H9 (cell line): Measurements from ENCODE around the gene SRRD. TPM values are rescaled to one million over a fixed set of nuclear protein-coding genes. Genes with fewer than 3 reads are reported as not detected.

Experiments used
- DNase-seq: peaks from one replicate; pipeline ENCODE4 v3.0.0-alpha.2; 2017
- H2AFZ ChIP-seq: one replicate; pipeline ENCODE4 v1.6.1; 2013; ENCODE audit warnings: mild to moderate bottlenecking, low read length, control low read depth, moderate library complexity
- H2AK5ac ChIP-seq: 2 replicates; pipeline ENCODE4 v1.6.1; 2013; ENCODE audit warnings: low read length, control low read depth, mixed read lengths; ENCODE audit not compliant: insufficient read length
- H2BK120ac ChIP-seq: one replicate; pipeline ENCODE4 v1.6.1; 2013; ENCODE audit warnings: low read depth, mild to moderate bottlenecking, low read length, control low read depth, inconsistent platforms; ENCODE audit not compliant: poor library complexity, severe bottlenecking
- H2BK12ac ChIP-seq: 2 replicates; pipeline ENCODE4 v1.6.1; 2013; ENCODE audit warnings: low read length, control low read depth, mixed read lengths, low read depth; ENCODE audit not compliant: insufficient read length
- H2BK15ac ChIP-seq: 2 replicates; pipeline ENCODE4 v1.6.1; 2013; ENCODE audit warnings: low read depth, low read length, control low read depth
- H2BK20ac ChIP-seq: one replicate; pipeline ENCODE4 v1.6.1; 2013; ENCODE audit warnings: low read depth, mild to moderate bottlenecking, low read length, control low read depth, inconsistent platforms; ENCODE audit not compliant: poor library complexity, severe bottlenecking
- H2BK5ac ChIP-seq: 2 replicates; pipeline ENCODE4 v1.6.1; 2013; ENCODE audit warnings: low read length, control low read depth, mixed read lengths; ENCODE audit not compliant: insufficient read length
- H3K14ac ChIP-seq: 2 replicates; pipeline ENCODE4 v1.6.1; 2013; ENCODE audit warnings: low read length, control low read depth; ENCODE audit not compliant: insufficient read depth
- H3K18ac ChIP-seq: 2 replicates; pipeline ENCODE4 v1.6.1; 2013; ENCODE audit warnings: low read depth, mild to moderate bottlenecking, mixed read lengths, low read length, control low read depth; ENCODE audit not compliant: insufficient read length
- H3K23ac ChIP-seq: 2 replicates; pipeline ENCODE4 v1.6.1; 2013; ENCODE audit warnings: low read length, control low read depth, mixed read lengths, low read depth; ENCODE audit not compliant: insufficient read length
- H3K23me2 ChIP-seq: 2 replicates; pipeline ENCODE4 v1.6.1; 2013; ENCODE audit warnings: low read depth, mild to moderate bottlenecking, mixed read lengths, low read length, control low read depth; ENCODE audit not compliant: insufficient read length, poor library complexity, severe bottlenecking
- H3K27ac ChIP-seq: 2 replicates; pipeline ENCODE4 v1.5.1; 2013; ENCODE audit warnings: low read length, control low read depth, mixed read lengths, low read depth; ENCODE audit not compliant: insufficient read length
- H3K27me3 ChIP-seq: 2 replicates; pipeline ENCODE4 v1.6.1; 2013; ENCODE audit warnings: low read length, control low read depth, inconsistent platforms; ENCODE audit not compliant: insufficient read depth
- H3K4ac ChIP-seq: 2 replicates; pipeline ENCODE4 v1.6.1; 2013; ENCODE audit warnings: low read depth, mild to moderate bottlenecking, control low read depth, inconsistent platforms, low read length, moderate library complexity
- H3K4me1 ChIP-seq: 2 replicates; pipeline ENCODE4 v1.6.1; 2013; ENCODE audit warnings: low read length, control low read depth, inconsistent platforms; ENCODE audit not compliant: insufficient read depth
- H3K4me2 ChIP-seq: 2 replicates; pipeline ENCODE4 v1.6.1; 2013; ENCODE audit warnings: low read length, control low read depth, mixed read lengths; ENCODE audit not compliant: insufficient read length, insufficient read depth
- H3K56ac ChIP-seq: 2 replicates; pipeline ENCODE4 v1.6.1; 2013; ENCODE audit warnings: low read depth, mild to moderate bottlenecking, mixed read lengths, low read length, control low read depth; ENCODE audit not compliant: insufficient read length
- H3K79me1 ChIP-seq: 2 replicates; pipeline ENCODE4 v1.6.1; 2013; ENCODE audit warnings: low read depth, mild to moderate bottlenecking, moderate library complexity, low read length, control low read depth, inconsistent platforms; ENCODE audit not compliant: insufficient read depth, poor library complexity, severe bottlenecking
- H3K79me2 ChIP-seq: 2 replicates; pipeline ENCODE4 v1.6.1; 2013; ENCODE audit warnings: low read length, control low read depth, inconsistent platforms; ENCODE audit not compliant: insufficient read depth
- H3K9ac ChIP-seq: 2 replicates; pipeline ENCODE4 v1.6.1; 2013; ENCODE audit warnings: low read length, control low read depth, mixed read lengths; ENCODE audit not compliant: insufficient read length; ENCODE audit errors: extremely low read depth
- H3K9me3 ChIP-seq: one replicate; pipeline ENCODE4 v1.6.1; 2013; ENCODE audit warnings: low read depth, low read length, inconsistent platforms; ENCODE audit not compliant: control insufficient read depth
- H3T11ph ChIP-seq: one replicate; pipeline ENCODE4 v1.6.1; 2013; ENCODE audit warnings: mild to moderate bottlenecking, low read length, control low read depth, inconsistent platforms
- H4K20me1 ChIP-seq: one replicate; pipeline ENCODE4 v1.6.1; 2013; ENCODE audit not compliant: control insufficient read depth, insufficient read length, insufficient read depth
- H4K5ac ChIP-seq: 2 replicates; pipeline ENCODE4 v1.6.1; 2013; ENCODE audit warnings: low read depth, mild to moderate bottlenecking, mixed read lengths, low read length, control low read depth; ENCODE audit not compliant: insufficient read length
- H4K8ac ChIP-seq: replicated peaks from 2 replicates; pipeline ENCODE4 v1.6.1; 2013; ENCODE audit warnings: low read length, control low read depth, mixed read lengths, low read depth; ENCODE audit not compliant: insufficient read length
- H4K91ac ChIP-seq: 2 replicates; pipeline ENCODE4 v1.6.1; 2013; ENCODE audit warnings: low read depth, mild to moderate bottlenecking, moderate library complexity, mixed read lengths, low read length, control low read depth; ENCODE audit not compliant: insufficient read length
- H3K27ac Mint-ChIP-seq, 3 experiments: 2 replicates in 2 of 3; 3 replicates in 1 of 3; pipeline ENCODE4 v1.8.0; 2020 to 2021; ENCODE audit warnings: mixed read lengths in 3 of 3, mild to moderate bottlenecking in 1 of 3, moderate library complexity in 1 of 3
- H3K27me3 Mint-ChIP-seq: 2 replicates; pipeline ENCODE4 v1.8.0; 2021; ENCODE audit warnings: low read depth, mild to moderate bottlenecking, moderate library complexity, mixed read lengths
- H3K36me3 Mint-ChIP-seq, 3 experiments: 2 replicates in 2 of 3; 3 replicates in 1 of 3; pipeline ENCODE4 v1.8.0; 2020 to 2021; ENCODE audit warnings: low read depth in 3 of 3, mixed read lengths in 3 of 3; ENCODE audit not compliant: insufficient read depth in 1 of 3
- H3K4me1 Mint-ChIP-seq, 2 experiments: 2 replicates each; pipeline ENCODE4 v1.8.0; 2020; ENCODE audit warnings: mixed read lengths in 2 of 2
- H3K4me3 Mint-ChIP-seq, 2 experiments: 2 replicates in 1 of 2; 3 replicates in 1 of 2; pipeline ENCODE4 v1.8.0; 2020 to 2021; ENCODE audit warnings: mild to moderate bottlenecking in 2 of 2, mixed read lengths in 2 of 2, moderate library complexity in 1 of 2
- H3K9me3 Mint-ChIP-seq, 2 experiments: 2 replicates in 1 of 2; 3 replicates in 1 of 2; pipeline ENCODE4 v1.8.0; 2020; ENCODE audit warnings: mild to moderate bottlenecking in 2 of 2, mixed read lengths in 2 of 2, moderate library complexity in 1 of 2
- WGBS: extraction: QIAGEN DNeasy Blood & Tissue Kit; methylation state at CpG from one replicate; pipeline ENCODE4 v1.1.7; 2013; ENCODE audit warnings: missing lambda C conversion rate, low lambda C conversion rate, mixed read lengths; ENCODE audit not compliant: insufficient read length; ENCODE audit errors: extremely low coverage; 5-methylcytosine and 5-hydroxymethylcytosine counted together
- total RNA-seq: library from RNA; stranded (reverse); gene quantifications from 2 replicates; pipeline ENCODE4 v1.2.1, GENCODE V29; 2021
- TF ChIP-seq, protein P1 (sequence below): fragments of 200-600 bp; sonication (generic); conservative IDR thresholded peaks from 3 replicates; pipeline ENCODE4 v1.8.0; 2021; ENCODE audit warnings: antibody characterized with exemption, mild to moderate bottlenecking

Gene SRRD
- total RNA-seq, 1 experiment from 2014 or later, result 36.0 TPM

DNA sequence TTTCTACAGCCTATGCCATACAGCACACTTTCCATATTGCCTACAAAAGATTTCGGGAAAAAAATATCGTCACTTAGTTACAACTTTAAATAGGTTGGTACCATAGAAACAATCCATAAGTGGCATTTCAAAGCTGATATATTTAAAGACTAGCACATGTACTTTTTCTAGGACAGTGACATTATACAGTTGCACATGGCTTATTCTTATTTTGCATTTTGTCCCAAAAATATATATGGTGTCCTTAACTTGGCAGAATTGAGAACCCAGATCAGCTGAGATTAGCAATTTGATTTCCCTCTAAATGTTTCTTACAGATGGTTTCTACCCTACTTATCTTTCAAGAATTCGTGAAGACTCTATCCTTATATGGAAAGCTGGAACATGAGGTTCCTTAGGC lies 32.3 kb downstream of the SRRD start:
- WGBS, result no CpG with 5 or more reads among the region's 3 CpGs
- Histone ChIP-seq H2AK5ac (no peak overlapping the region), H2BK5ac (no peak overlapping the region), H3K4ac (no peak overlapping the region), H3K79me2 (peaks cover 3% of the 10 kb centered on the region; the same call in 1 of the 2 replicates), H3K18ac (no peak overlapping the region), H3K23me2 (peaks cover 10% of the 10 kb centered on the region), H3T11ph (no peak overlapping the region), H4K8ac (no peak overlapping the region), H2BK15ac (no peak overlapping the region), H4K20me1 (no peaks in the 10 kb centered on the region), H3K4me1 (peaks cover 3% of the 10 kb centered on the region), H2BK12ac (no peak overlapping the region), H3K9me3 (no peaks in the 10 kb centered on the region), H2AFZ (no peak overlapping the region), H3K27me3 (no peaks in the 10 kb centered on the region), H3K4me2 (no peak overlapping the region), H2BK120ac (no peak overlapping the region), H3K14ac (no peak overlapping the region), H3K79me1 (no peaks in the 10 kb centered on the region), H3K56ac (no peak overlapping the region), H4K5ac (no peak overlapping the region), H3K27ac (no peak overlapping the region), H3K9ac (no peak overlapping the region), H3K23ac (no peak overlapping the region), H4K91ac (no peak overlapping the region), H2BK20ac (no peak overlapping the region)
- H3K4me3 Mint-ChIP-seq, result no peak overlapping the region
- peaks cover 0 to 3% (median 0%) of the 10 kb centered on the region in 3 experiments; a peak in 1 of 7 replicates for H3K36me3 Mint-ChIP-seq
- DNase-seq, result no peak
- no peaks in the 10 kb centered on the region for H3K9me3 Mint-ChIP-seq
- H3K4me1 Mint-ChIP-seq, result peaks cover 19 to 23% of the 10 kb centered on the region in 2 experiments
- TF ChIP-seq, protein P1, sequence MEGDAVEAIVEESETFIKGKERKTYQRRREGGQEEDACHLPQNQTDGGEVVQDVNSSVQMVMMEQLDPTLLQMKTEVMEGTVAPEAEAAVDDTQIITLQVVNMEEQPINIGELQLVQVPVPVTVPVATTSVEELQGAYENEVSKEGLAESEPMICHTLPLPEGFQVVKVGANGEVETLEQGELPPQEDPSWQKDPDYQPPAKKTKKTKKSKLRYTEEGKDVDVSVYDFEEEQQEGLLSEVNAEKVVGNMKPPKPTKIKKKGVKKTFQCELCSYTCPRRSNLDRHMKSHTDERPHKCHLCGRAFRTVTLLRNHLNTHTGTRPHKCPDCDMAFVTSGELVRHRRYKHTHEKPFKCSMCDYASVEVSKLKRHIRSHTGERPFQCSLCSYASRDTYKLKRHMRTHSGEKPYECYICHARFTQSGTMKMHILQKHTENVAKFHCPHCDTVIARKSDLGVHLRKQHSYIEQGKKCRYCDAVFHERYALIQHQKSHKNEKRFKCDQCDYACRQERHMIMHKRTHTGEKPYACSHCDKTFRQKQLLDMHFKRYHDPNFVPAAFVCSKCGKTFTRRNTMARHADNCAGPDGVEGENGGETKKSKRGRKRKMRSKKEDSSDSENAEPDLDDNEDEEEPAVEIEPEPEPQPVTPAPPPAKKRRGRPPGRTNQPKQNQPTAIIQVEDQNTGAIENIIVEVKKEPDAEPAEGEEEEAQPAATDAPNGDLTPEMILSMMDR, result no peak
- H3K27me3 Mint-ChIP-seq, result no peaks in the 10 kb centered on the region
- no peak overlapping the region for H3K27ac Mint-ChIP-seq
